Measurements from ENCODE around the gene ERC1. TPM values are rescaled to one million over a fixed set of nuclear protein-coding genes. Genes with fewer than 3 reads are reported as not detected.

Gene ERC1
- total RNA-seq, 2 experiments from 2014 or later = 24.7 to 31.9 TPM

DNA sequence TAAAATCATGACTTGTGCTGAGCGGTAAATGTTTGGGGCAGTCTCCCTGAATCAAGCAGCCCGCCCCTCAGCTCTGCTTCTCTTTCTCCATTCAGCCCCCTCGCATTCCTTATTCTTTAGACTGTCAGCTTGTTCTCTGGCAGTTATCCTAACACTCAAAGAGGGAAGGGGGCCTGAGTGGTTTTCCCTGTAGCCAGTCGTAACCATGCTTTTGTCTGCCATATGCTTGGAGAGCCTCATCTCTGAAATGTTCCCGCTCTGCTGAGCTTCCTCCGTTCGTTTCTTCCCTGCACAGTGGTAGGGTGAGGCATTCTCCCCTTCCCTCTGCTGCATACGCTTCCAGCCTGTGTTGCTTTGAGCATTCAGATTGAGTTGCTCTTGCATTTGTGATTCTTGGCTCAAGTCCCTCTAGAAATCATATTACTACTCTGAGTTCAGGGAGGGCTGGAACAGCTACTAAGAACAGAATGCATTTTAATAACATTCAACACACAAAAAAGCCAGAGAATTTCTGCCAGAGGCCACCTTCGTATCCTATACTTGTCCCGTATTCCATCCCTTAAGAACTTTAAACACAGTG is 483.6 kb downstream of the ERC1 start:
- CTCF ChIA-PET = interaction anchor here (0.6 to 1.6 kb wide), 4 partner anchors 109 to 382 kb away, joined by 3 to 5 read pairs (median 3); no protein-coding TSS in a partner anchor
- DNase-seq (no peak), ATAC-seq (no peak)
- H3K9me3 Mint-ChIP-seq (ENCODE audit: low read depth) = no peaks in the 10 kb centered on the region
- H3K4me3 Mint-ChIP-seq = no peak overlapping the region
- no peak overlapping the region for H3K27ac Mint-ChIP-seq
- POLR2A ChIA-PET = no interaction called here
- no peaks in the 10 kb centered on the region for H3K36me3 Mint-ChIP-seq (ENCODE audit: low read depth)
- no peaks in the 10 kb centered on the region for H3K27me3 Mint-ChIP-seq
- H3K4me1 Mint-ChIP-seq = peaks cover 2% of the 10 kb centered on the region
- intact Hi-C loops (cut with DNase I, micrococcal nuclease) = no loop called here

DNA sequence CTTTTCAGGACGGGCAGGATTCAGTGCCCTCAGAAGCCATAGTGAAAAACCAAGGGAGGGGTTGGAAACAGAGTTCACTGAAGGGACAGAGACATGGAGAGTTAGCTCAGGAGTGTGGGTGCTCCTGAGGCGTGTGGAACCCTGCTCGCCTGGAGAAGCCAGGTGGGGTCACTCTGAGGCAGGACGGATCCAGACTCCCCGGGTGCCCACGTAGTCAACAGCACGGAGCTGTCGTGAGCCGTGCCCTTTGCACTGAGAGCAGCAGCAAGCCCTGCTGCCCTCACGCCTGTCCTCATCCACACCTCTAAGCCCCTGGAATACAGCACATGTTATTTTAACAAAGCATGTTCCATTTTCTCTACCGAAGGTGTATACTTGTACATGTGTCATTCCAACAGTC is 488.6 kb downstream of the ERC1 start:
- Mint-ChIP-seq H3K9me3 (ENCODE audit: low read depth) (no peaks in the 10 kb centered on the region), H3K4me1 (no peaks in the 10 kb centered on the region), H3K27me3 (no peaks in the 10 kb centered on the region), H3K27ac (no peak overlapping the region), H3K4me3 (no peak overlapping the region), H3K36me3 (ENCODE audit: low read depth) (no peaks in the 10 kb centered on the region)
- intact Hi-C loops (cut with DNase I, micrococcal nuclease) = no loop called here
- DNase-seq = no peak
- POLR2A ChIA-PET = no interaction called here
- CTCF ChIA-PET = interaction anchor here (0.6 to 0.9 kb wide), 2 partner anchors 54 to 523 kb away, joined by 3 read pairs; no protein-coding TSS in a partner anchor
- ATAC-seq = no peak

DNA sequence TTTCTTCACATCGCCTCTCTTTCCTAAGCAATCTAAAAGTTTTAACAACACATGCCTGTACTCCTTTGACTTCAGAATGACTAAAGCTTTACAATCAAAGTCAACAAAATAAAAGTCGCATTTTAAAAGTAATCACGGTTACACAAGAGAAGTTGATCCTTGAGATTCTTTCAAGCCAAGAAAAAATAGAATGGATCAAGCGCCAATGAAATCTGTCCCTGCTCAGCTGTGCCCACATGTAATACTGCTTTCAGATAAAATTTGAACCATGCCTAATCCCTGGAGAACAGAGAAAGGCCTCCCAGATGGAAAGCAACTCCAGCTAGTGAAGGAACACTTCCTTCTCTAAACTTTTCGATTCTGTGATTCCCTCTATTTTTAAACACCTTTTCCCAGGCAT is 490.3 kb downstream of the ERC1 start:
- ATAC-seq (no peak), DNase-seq (no peak)
- no peak overlapping the region for H3K4me3 Mint-ChIP-seq
- CTCF ChIA-PET = interaction anchor here (0.5 to 0.8 kb wide), 3 partner anchors 102 to 363 kb away, joined by 3 read pairs; no protein-coding TSS in a partner anchor
- no peaks in the 10 kb centered on the region for H3K9me3 Mint-ChIP-seq (ENCODE audit: low read depth)
- H3K27ac Mint-ChIP-seq = no peak overlapping the region
- H3K27me3 Mint-ChIP-seq = no peaks in the 10 kb centered on the region
- H3K4me1 Mint-ChIP-seq = no peaks in the 10 kb centered on the region
- POLR2A ChIA-PET = no interaction called here
- H3K36me3 Mint-ChIP-seq (ENCODE audit: low read depth) = no peaks in the 10 kb centered on the region
- intact Hi-C loops (cut with DNase I, micrococcal nuclease) = no loop called here

DNA sequence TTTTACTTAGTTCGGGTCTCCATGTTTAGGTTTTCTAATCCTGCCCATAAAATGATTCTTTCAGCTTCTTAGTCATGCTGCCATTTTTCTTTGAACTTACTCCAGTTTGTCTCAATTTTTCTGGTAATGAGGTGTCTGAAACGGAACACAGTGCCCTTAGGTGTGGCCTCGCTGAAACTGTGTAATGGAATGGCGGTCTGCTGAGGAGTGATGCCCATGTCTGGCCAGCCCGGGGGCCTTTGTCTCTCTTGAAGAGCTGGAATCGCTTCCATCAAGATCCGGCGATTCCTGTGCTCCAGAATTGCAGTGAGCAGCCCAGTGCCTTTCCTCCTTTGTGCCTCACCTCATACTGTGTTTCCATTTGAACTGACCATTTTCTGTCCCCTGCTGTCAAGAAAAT is 490.9 kb downstream of the ERC1 start:
- ATAC-seq (no peak), DNase-seq (no peak)
- H3K9me3 Mint-ChIP-seq (ENCODE audit: low read depth) = no peaks in the 10 kb centered on the region
- intact Hi-C loops (cut with DNase I, micrococcal nuclease) = no loop called here
- no peak overlapping the region for H3K27ac Mint-ChIP-seq
- no peaks in the 10 kb centered on the region for H3K36me3 Mint-ChIP-seq (ENCODE audit: low read depth)
- peaks cover under 1% of the 10 kb centered on the region for H3K4me1 Mint-ChIP-seq
- no peak overlapping the region for H3K4me3 Mint-ChIP-seq
- ChIA-PET POLR2A (no interaction called here), CTCF (interaction anchor here (0.6 to 0.8 kb wide), 2 partner anchors 123 to 363 kb away, joined by 3 read pairs; no protein-coding TSS in a partner anchor)
- no peaks in the 10 kb centered on the region for H3K27me3 Mint-ChIP-seq

DNA sequence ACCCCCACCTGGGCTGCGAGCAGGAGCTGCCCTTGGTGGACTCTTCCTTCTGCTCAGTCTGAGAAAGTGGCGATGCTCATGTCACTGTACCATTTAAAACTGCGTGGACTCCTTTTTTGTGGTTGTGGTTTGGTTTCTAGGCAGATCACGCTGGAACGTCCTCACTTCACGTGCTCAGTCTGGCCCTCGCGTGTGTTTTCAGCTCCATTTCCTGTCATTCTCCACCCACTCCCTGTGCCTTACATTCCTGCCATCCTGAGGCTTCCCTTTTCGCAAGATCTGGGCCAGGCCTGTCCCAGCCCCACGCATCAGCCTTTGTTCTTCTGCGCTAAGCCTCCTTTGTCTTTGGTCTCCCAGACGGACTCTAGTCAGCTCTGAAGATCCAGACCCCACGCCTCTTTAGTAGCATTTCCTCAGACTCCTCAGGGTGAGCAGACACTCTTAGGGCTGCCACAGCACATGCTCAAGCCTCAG is 497.9 kb downstream of the ERC1 start:
- Mint-ChIP-seq H3K4me1 (peaks cover 22% of the 10 kb centered on the region), H3K4me3 (no peak overlapping the region), H3K36me3 (ENCODE audit: low read depth) (peaks cover 22% of the 10 kb centered on the region), H3K27ac (peak overlapping the region; percentile 72), H3K9me3 (ENCODE audit: low read depth) (no peaks in the 10 kb centered on the region), H3K27me3 (no peaks in the 10 kb centered on the region)
- ATAC-seq = peak; percentile 39
- CTCF ChIA-PET = interaction anchor here (0.6 to 1.6 kb wide), 4 partner anchors 9 to 390 kb away, joined by 3 to 6 read pairs (median 4); no protein-coding TSS in a partner anchor
- DNase-seq = peak; percentile 18
- intact Hi-C loops (cut with DNase I, micrococcal nuclease) = no loop called here
- POLR2A ChIA-PET = interaction anchor here (0.5 kb wide), 1 partner anchor 267 kb away, joined by 3 read pairs; no protein-coding TSS in a partner anchor

DNA sequence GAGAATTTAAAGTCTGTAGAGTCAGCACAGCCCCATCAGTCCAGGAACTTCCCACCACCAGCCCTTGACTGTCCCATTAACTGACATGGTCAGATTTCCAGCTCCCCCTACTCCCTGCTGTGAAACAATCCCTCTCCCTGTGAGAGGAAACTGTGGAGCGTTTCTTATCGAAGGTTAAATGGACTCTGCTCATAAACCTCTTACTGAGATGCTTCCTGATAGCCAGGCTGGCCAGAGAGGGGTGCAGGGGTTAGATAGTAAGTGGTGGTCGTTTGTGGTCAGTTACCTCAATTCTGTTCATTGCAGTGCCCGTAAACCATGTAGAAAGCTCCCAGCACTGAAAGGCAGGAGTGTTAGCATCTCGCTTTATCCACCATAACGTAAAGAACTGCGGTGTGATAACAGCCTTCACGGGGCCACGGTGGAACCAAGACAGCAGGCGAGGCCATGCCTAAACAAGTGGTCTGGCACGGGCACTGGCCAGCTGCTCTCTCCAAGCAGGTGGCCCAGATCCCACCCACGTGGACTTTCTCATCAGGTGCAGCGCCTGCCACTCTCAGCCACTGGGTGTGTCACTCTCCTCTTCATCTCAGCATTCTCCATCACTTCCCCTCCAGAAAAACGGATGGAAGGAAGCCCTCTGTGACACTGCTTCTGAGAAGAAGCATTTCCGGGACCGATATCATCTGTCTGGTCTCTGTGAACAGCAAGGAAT is 501.1 kb downstream of the ERC1 start:
- Mint-ChIP-seq H3K9me3 (ENCODE audit: low read depth) (no peaks in the 10 kb centered on the region), H3K36me3 (ENCODE audit: low read depth) (peaks cover 22% of the 10 kb centered on the region), H3K27ac (no peak overlapping the region), H3K4me1 (peaks cover 19% of the 10 kb centered on the region), H3K4me3 (no peak overlapping the region), H3K27me3 (no peaks in the 10 kb centered on the region)
- intact Hi-C loops (cut with DNase I, micrococcal nuclease) = no loop called here
- ChIA-PET POLR2A (no interaction called here), CTCF (no interaction called here)
- DNase-seq (no peak), ATAC-seq (no peak)

DNA sequence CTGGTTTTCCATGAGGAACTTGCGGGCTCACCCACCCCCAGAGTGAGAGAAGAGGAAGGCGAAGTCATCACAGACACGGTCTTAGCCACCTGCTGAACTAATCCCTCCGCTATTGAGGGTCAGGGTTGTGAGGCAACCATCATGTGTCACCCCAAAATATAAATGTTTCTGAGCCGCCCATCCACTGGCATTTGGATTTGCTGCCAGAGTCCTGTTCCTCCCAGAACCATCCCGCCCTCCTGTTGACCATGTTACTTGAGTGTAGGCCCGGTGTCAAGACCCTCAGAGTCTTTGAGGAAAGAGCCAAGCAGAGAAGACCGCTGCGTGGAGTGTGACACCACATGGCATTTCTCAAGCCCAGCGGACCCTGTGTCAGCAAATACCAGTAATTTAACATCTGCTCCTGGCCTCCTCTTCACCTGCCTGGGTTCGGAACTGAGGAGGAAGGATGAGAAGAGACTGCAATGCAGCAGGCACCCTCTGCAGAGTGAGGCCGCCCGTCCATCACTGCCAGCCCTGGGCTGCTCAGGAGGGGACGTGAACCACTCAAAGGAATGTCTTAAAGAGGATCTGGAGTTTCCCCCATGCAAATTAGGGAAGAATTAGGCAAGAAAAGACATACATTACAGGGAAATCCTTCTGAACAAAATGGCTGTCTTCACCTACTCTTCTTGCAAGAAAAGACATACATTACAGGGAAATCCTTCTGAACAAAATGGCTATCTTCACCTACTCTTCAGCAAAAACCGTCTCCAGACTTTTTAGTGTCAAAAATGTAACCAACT is 502.9 kb downstream of the ERC1 start:
- intact Hi-C loops (cut with DNase I, micrococcal nuclease) = no loop called here
- ATAC-seq (no peak), DNase-seq (no peak)
- peaks cover 4% of the 10 kb centered on the region for H3K4me1 Mint-ChIP-seq
- ChIA-PET POLR2A (no interaction called here), CTCF (no interaction called here)
- H3K4me3 Mint-ChIP-seq = no peak overlapping the region
- peaks cover 17% of the 10 kb centered on the region for H3K36me3 Mint-ChIP-seq (ENCODE audit: low read depth)
- H3K27ac Mint-ChIP-seq = no peak overlapping the region
- no peaks in the 10 kb centered on the region for H3K9me3 Mint-ChIP-seq (ENCODE audit: low read depth)
- H3K27me3 Mint-ChIP-seq = no peaks in the 10 kb centered on the region

DNA sequence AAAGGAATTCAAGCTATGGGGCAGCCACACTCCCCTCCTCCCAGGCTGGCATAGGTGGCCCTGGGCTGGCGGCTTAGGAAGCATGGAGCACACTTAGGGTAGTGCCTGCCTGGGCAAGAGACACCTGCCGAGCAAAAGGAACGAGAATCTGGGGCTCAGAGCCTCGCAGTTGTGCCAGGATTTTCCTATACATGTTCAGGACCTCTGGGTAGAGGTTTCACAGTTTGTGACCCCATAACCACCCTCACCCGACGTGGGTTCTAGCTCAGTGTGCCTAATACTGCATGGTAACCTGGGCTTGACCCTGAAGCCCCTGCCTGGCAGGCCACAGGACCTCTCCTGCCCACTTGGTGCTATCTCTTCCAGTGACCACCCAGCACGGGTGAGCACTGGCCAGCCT is 503.8 kb downstream of the ERC1 start:
- POLR2A ChIA-PET = no interaction called here
- H3K9me3 Mint-ChIP-seq (ENCODE audit: low read depth) = no peaks in the 10 kb centered on the region
- CTCF ChIA-PET = interaction anchor here (2.4 kb wide), 1 partner anchor 89 kb away, joined by 6 read pairs; no protein-coding TSS in a partner anchor
- intact Hi-C loops (cut with DNase I, micrococcal nuclease) = no loop called here
- no peak overlapping the region for H3K27ac Mint-ChIP-seq
- no peak overlapping the region for H3K4me3 Mint-ChIP-seq
- ATAC-seq = no peak
- H3K4me1 Mint-ChIP-seq = no peaks in the 10 kb centered on the region
- H3K36me3 Mint-ChIP-seq (ENCODE audit: low read depth) = peaks cover 13% of the 10 kb centered on the region
- DNase-seq = no peak
- no peaks in the 10 kb centered on the region for H3K27me3 Mint-ChIP-seq

DNA sequence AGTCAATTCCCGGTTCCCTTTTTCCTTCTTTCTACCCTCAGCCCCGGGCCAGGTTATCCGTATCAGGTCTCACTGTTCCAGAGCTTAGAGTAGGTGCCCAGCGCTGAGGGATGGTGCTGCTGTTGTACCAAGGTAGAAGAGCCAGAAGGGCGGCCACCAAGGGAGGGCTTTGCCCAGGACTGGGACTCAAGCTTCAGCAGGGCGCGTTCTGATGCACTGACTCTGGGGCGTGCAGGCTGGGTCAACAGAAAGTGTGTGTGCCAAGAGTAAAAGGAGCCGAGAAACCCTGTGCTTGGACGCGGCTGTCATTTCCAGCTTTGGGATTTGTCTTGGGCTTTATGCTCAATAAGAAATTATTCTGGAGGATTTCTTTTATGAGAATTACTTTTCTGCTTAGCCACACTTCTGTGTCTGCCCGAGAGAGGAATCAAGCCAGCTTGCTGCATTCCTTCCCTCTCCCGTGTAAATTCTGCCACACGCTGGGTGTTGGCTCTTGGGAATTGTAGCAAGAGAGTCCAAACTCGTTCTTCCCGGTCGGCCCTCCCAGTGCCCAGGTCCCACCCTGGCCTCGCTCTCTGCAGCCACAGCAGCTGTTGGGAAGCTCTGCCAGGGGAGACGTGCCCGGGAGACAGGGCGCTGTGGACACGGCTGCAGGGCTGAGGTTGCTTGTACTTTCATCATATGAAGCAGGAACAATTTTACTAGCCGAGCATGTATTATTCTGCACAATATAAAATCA is 505.3 kb downstream of the ERC1 start:
- H3K9me3 Mint-ChIP-seq (ENCODE audit: low read depth) = no peaks in the 10 kb centered on the region
- no peaks in the 10 kb centered on the region for H3K4me1 Mint-ChIP-seq
- ATAC-seq = no peak
- H3K27ac Mint-ChIP-seq = no peak overlapping the region
- ChIA-PET POLR2A (no interaction called here), CTCF (interaction anchor here (0.7 to 2.4 kb wide), 2 partner anchors 87 to 178 kb away, joined by 4 to 6 read pairs; no protein-coding TSS in a partner anchor)
- peaks cover 3% of the 10 kb centered on the region for H3K36me3 Mint-ChIP-seq (ENCODE audit: low read depth)
- no peak for DNase-seq
- H3K27me3 Mint-ChIP-seq = no peaks in the 10 kb centered on the region
- no peak overlapping the region for H3K4me3 Mint-ChIP-seq
- intact Hi-C loops (cut with DNase I, micrococcal nuclease) = no loop called here

DNA sequence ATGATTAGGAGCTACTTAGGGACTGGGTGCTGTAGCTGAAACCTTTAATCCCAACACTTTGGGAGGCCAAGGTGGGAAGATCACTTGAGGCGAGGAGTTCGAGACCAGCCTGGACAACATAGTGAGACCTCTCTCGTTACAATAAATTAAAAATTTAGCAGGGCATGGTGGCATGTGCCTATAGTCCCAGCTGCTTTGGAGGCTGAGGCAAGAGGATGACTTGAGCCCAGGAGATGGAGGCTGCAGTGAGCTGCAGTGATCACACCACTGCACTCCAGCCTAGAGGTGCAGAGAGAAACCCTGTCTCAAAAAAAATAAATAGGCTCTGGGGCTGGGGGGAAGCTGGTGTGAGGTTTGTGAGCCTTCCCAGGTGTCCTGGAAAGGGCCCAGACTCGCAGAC is 506.1 kb downstream of the ERC1 start:
- DNase-seq = no peak
- intact Hi-C loops (cut with DNase I, micrococcal nuclease) = no loop called here
- Mint-ChIP-seq H3K4me3 (no peak overlapping the region), H3K27ac (no peak overlapping the region), H3K4me1 (no peaks in the 10 kb centered on the region), H3K36me3 (ENCODE audit: low read depth) (no peaks in the 10 kb centered on the region), H3K27me3 (no peaks in the 10 kb centered on the region), H3K9me3 (ENCODE audit: low read depth) (no peaks in the 10 kb centered on the region)
- ChIA-PET POLR2A (no interaction called here), CTCF (interaction anchor here (2.4 kb wide), 1 partner anchor 86 kb away, joined by 6 read pairs; no protein-coding TSS in a partner anchor)
- ATAC-seq = no peak

DNA sequence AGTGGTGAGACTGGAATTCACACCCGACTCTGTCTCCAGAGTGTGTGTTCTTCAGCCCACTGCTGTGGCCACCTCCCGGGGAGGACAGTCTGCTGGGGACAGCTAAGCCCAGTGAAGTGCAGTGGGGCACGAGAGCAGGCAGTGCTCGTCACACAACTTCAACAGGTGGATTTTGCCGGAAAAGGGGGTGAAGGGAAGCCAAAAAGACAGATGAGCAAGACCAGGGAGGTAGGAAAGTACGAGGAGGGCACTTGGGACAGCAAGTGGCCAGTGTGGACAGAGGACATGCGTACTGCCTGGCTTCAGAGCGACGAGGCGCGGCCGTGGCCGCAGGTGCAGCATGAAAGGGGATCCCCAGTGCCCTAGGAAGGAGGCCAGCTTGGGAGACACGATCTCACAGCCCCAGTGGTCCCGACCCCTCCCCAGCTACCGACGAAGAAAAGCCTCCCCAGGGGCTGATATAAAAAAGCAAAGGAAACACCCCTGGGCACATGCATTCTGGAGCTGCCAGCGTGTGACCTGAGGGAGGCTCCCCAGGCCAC is 507.2 kb downstream of the ERC1 start:
- CTCF ChIA-PET = interaction anchor here (0.7 to 1.1 kb wide), 2 partner anchors 9 to 25 kb away, joined by 3 read pairs; no protein-coding TSS in a partner anchor
- no peak overlapping the region for H3K27ac Mint-ChIP-seq
- H3K4me1 Mint-ChIP-seq = no peaks in the 10 kb centered on the region
- H3K36me3 Mint-ChIP-seq (ENCODE audit: low read depth) = no peaks in the 10 kb centered on the region
- POLR2A ChIA-PET = no interaction called here
- intact Hi-C loops (cut with DNase I, micrococcal nuclease) = no loop called here
- no peak overlapping the region for H3K4me3 Mint-ChIP-seq
- H3K27me3 Mint-ChIP-seq = peaks cover 9% of the 10 kb centered on the region
- ATAC-seq (no peak), DNase-seq (no peak)
- H3K9me3 Mint-ChIP-seq (ENCODE audit: low read depth) = no peaks in the 10 kb centered on the region
